MM.1S (cell line): ENCODE measurements around the gene TLE5.

ENCODE experiments used
- CTCF ChIP-seq: fragments of 300-600 bp; sonication (generic); IDR thresholded peaks from 2 replicates; pipeline ENCODE4 v1.5.1; 2016; ENCODE audit warnings: antibody characterized with exemption, low read length, mixed read lengths
- EZH2 ChIP-seq: fragments of 300-600 bp; sonication (generic); optimal IDR thresholded peaks from 2 replicates; pipeline ENCODE3; 2017; ENCODE audit warnings: low read depth, mild to moderate bottlenecking, antibody characterized with exemption, low read length, mixed read lengths

- TF ChIP-seq CTCF (no peak), EZH2 (no peak)
Measured at GRCh38 chr19:3026768-3027167, 35.5 kb downstream of the TLE5 start.
